Peyer's patch (tissue), 4 donors: Measurements from ENCODE around the gene LTBP1. TPM values are rescaled to one million over a fixed set of nuclear protein-coding genes. Genes with fewer than 3 reads are reported as not detected.

Source experiments
- DNase-seq, 3 donors: peaks; one replicate each; pipeline ENCODE4 v3.0.0-alpha.2; 2017 to 2019
- H3K27ac ChIP-seq, 4 donors: fragments of 200-600 bp; sonication (generic); one replicate each; pipeline ENCODE4 v1.5.1; 2016 to 2019
- H3K27me3 ChIP-seq, 2 donors: fragments of 200-600 bp; sonication (generic); one replicate each; pipeline ENCODE4 v1.5.1; 2019
- H3K36me3 ChIP-seq, 3 donors: fragments of 200-600 bp; sonication (generic); one replicate each; pipeline ENCODE4 v1.5.1; 2016 to 2019
- H3K4me1 ChIP-seq, 4 donors: fragments of 200-600 bp; sonication (generic); one replicate each; pipeline ENCODE4 v1.5.1; 2016 to 2019
- H3K4me3 ChIP-seq, 4 donors: fragments of 200-600 bp; sonication (generic); 1 replicate in 3 of 4; 2 replicates in 1 of 4; pipeline ENCODE4 v1.5.1; 2016 to 2019; ENCODE audit warnings: mild to moderate bottlenecking in 1 of 4
- H3K9me3 ChIP-seq, 4 donors: fragments of 200-600 bp; sonication (generic); one replicate each; pipeline ENCODE4 v1.5.1; 2016 to 2019; ENCODE audit warnings: mild to moderate bottlenecking in 1 of 4
- POLR2A ChIP-seq, 2 donors: fragments of 450-650 bp; IDR thresholded peaks; one replicate each; pipeline ENCODE4 v1.5.1; 2017; ENCODE audit warnings: antibody characterized with exemption in 2 of 2, mild to moderate bottlenecking in 2 of 2, moderate library complexity in 2 of 2
- total RNA-seq, 4 donors: library from RNA; depleted of rRNA; stranded (reverse); fragments of >200 nt; gene quantifications; one replicate each; pipeline ENCODE4 v1.1.0, GENCODE V29; 2016
- TF ChIP-seq, protein P1 (sequence below), 6 experiments: fragments of 450-650 bp in 4 of 6; fragments of 200-600 bp in 2 of 6; sonication (generic) in 1 of 6; IDR thresholded peaks; one replicate each; pipeline ENCODE4 v1.5.1; 2017 to 2019; ENCODE audit warnings: antibody characterized with exemption in 6 of 6, mild to moderate bottlenecking in 3 of 6, moderate library complexity in 1 of 6

The LTBP1 gene
- total RNA-seq, 4 donors from 2014 or later: 8.6 to 23.1 (median 13.1) TPM

DNA sequence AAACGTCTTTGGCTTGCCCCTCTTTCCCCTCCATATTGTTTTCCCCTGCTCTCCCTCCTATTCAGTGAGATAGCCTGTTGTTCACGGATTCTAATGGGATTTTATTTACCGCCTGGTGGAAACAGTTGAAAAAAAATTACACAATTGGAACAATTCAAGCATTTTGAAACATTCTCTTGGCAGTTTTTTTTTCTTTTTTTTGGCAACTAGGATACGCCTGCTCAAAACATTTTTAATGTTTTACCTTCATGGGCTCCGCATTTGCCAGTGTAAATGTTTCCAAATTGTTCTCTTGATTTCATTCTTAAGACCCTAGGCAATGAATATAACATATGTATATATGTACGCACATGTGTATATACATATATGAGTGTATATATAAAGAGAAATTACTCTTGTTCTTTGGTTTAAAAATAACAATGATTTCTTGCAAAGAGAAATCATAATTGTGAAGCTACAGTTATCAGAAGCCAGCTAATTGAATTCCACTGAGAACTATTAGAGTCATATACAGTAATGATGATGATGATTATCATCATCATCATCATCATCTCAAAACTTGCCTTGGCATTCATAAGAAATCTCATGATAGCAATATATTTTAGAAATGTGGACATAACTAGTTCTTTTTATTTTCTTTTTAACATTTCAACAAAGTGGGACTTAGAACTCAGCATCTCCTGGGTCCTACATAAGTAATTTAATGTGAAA lies 146.7 kb downstream of the LTBP1 start:
- Histone ChIP-seq H3K4me1 (peaks cover 0 to 3% (median 0%) of the 10 kb centered on the region in 4 donors), H3K27me3 (no peaks in the 10 kb centered on the region), H3K36me3 (no peaks in the 10 kb centered on the region), H3K4me3 (no peak overlapping the region), H3K27ac (no peak overlapping the region), H3K9me3 (no peaks in the 10 kb centered on the region)
- DNase-seq: no peak
- TF ChIP-seq, protein P1, sequence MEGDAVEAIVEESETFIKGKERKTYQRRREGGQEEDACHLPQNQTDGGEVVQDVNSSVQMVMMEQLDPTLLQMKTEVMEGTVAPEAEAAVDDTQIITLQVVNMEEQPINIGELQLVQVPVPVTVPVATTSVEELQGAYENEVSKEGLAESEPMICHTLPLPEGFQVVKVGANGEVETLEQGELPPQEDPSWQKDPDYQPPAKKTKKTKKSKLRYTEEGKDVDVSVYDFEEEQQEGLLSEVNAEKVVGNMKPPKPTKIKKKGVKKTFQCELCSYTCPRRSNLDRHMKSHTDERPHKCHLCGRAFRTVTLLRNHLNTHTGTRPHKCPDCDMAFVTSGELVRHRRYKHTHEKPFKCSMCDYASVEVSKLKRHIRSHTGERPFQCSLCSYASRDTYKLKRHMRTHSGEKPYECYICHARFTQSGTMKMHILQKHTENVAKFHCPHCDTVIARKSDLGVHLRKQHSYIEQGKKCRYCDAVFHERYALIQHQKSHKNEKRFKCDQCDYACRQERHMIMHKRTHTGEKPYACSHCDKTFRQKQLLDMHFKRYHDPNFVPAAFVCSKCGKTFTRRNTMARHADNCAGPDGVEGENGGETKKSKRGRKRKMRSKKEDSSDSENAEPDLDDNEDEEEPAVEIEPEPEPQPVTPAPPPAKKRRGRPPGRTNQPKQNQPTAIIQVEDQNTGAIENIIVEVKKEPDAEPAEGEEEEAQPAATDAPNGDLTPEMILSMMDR (IDR thresholded peaks at IDR 0.05): no peak

DNA sequence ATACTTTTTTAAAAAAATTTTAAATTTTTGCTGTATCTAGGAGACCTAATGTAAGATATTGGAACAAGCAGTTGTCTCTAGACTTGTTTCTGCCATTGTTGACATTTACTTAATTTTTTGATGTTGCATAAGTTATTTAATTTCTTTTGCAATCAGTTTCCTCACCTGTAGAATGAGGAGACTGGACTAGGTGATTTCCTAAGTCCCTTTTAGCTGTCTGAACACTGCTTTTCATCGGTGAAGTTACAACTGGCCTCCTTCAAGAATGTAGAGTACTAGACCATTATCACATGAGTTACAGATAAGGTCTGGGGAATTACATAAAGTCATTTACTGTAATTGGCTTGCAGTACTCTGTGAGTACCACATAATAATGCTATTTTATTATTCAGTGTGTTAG lies 147.6 kb downstream of the LTBP1 start:
- H3K27me3 ChIP-seq: no peaks in the 10 kb centered on the region
- no peaks in the 10 kb centered on the region for H3K9me3 ChIP-seq
- no peak overlapping the region for H3K27ac ChIP-seq
- peaks cover 0 to 3% (median 0%) of the 10 kb centered on the region in 4 donors for H3K4me1 ChIP-seq
- H3K36me3 ChIP-seq: no peaks in the 10 kb centered on the region
- no peak overlapping the region for H3K4me3 ChIP-seq
- TF ChIP-seq, protein P1 (IDR thresholded peaks at IDR 0.05): no peak
- no peak for TF ChIP-seq POLR2A (IDR thresholded peaks at IDR 0.05)
- no peak for DNase-seq

DNA sequence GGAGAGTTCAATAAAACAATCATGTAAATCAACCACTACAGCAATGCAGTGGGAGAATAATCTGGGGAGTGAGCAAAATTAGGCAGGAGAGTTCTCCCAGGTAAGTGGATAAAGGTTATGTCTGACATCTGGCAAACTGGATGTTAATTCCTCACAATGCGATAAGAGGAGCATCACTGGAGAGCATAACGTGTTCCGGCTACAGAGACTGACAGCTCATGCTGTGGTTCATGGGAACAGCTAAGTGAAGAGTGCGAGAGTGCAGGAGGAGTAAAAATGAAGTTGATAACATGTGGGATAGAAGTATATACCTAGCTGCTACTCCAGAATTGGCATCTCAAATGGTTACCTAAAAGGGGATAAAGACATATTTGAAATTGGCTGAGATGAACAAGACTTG lies 153.2 kb downstream of the LTBP1 start:
- Histone ChIP-seq H3K36me3 (no peaks in the 10 kb centered on the region), H3K9me3 (no peaks in the 10 kb centered on the region), H3K27me3 (no peaks in the 10 kb centered on the region), H3K4me3 (no peak overlapping the region), H3K4me1 (peaks cover 0 to 3% (median 0%) of the 10 kb centered on the region in 4 donors), H3K27ac (no peak overlapping the region)
- TF ChIP-seq, protein P1 (IDR thresholded peaks at IDR 0.05): no peak
- no peak for TF ChIP-seq POLR2A (IDR thresholded peaks at IDR 0.05)
- no peak for DNase-seq

DNA sequence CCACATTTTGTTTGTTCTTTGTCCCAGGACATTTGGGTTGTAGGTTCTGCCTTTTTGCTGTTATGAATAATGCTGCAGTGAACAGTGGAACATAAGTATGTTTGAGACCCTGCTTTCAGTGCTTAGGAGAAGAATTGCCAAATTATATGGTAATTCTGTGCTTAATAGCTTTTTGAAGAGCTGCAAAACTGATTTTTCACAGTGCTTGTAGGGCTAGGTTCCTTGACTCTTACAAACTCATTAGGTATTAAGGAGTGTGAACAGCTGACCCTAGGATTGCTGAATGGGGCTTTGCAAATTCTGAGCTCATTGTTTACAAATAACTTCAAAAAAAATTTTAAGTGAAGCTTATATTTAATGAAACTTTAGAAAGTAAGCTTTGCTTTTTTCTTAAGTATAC lies 154.2 kb downstream of the LTBP1 start:
- H3K9me3 ChIP-seq: no peaks in the 10 kb centered on the region
- no peak for DNase-seq
- TF ChIP-seq, protein P1 (IDR thresholded peaks at IDR 0.05): no peak
- no peak for TF ChIP-seq POLR2A (IDR thresholded peaks at IDR 0.05)
- no peaks in the 10 kb centered on the region for H3K27me3 ChIP-seq
- H3K4me3 ChIP-seq: no peak overlapping the region
- H3K36me3 ChIP-seq: no peaks in the 10 kb centered on the region
- no peak overlapping the region for H3K27ac ChIP-seq
- peaks cover 0 to 3% (median 0%) of the 10 kb centered on the region in 4 donors for H3K4me1 ChIP-seq

DNA sequence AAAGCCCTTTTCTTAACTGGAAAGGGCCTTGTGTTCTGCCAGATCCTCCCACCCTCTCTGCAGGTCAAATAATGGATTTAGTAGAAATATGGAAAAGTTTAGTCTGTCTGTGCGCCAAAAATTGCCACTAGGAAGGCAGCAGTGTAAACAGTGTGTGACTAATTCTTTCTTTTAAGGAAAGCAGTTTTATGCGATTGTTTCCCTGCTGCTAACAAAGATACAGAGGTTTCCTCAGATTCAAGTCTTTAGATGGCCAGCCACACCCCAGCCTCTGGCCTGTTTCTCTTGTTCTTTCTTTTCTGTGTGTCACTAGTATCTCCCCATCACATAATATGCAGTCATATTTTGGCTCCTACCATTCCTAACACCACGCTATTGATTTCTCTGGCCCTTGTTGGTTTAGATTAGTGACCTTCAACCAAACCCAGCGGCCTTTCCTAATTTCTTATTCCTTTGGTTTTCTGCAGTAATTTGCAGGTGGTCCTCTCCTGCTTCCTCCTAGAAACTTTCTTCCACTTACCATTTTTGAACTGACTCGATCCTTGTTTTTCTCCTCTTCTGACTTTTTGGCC lies 157.4 kb downstream of the LTBP1 start:
- Histone ChIP-seq H3K9me3 (no peaks in the 10 kb centered on the region), H3K36me3 (no peaks in the 10 kb centered on the region), H3K4me3 (no peak overlapping the region), H3K4me1 (peaks cover 0 to 3% (median 0%) of the 10 kb centered on the region in 4 donors), H3K27me3 (no peaks in the 10 kb centered on the region), H3K27ac (no peak overlapping the region)
- no peak for TF ChIP-seq POLR2A (IDR thresholded peaks at IDR 0.05)
- TF ChIP-seq, protein P1 (IDR thresholded peaks at IDR 0.05): no peak
- no peak for DNase-seq
